Trophoblast cell (in vitro differentiated cells and primary cell): ENCODE measurements around the gene FHL2.

ENCODE experiments used
- DNase-seq, 2 donors: peaks; one replicate each; pipeline ENCODE4 v3.0.0-alpha.2; 2016
- H2AFZ ChIP-seq: 2 replicates; pipeline ENCODE4 v1.6.1; 2013; ENCODE audit warnings: low read length, moderate library complexity, mild to moderate bottlenecking; ENCODE audit not compliant: insufficient read depth, poor library complexity
- H2AK5ac ChIP-seq: 2 replicates; pipeline ENCODE4 v1.6.1; 2013; ENCODE audit warnings: mild to moderate bottlenecking, low read length
- H2BK120ac ChIP-seq: 2 replicates; pipeline ENCODE4 v1.6.1; 2013; ENCODE audit warnings: low read length, mild to moderate bottlenecking, moderate library complexity; ENCODE audit not compliant: insufficient read depth, poor library complexity
- H2BK12ac ChIP-seq: 2 replicates; pipeline ENCODE4 v1.6.1; 2013; ENCODE audit warnings: mild to moderate bottlenecking, low read length, moderate library complexity
- H2BK5ac ChIP-seq: 2 replicates; pipeline ENCODE4 v1.6.1; 2013; ENCODE audit warnings: low read length, low read depth, moderate library complexity, mild to moderate bottlenecking; ENCODE audit not compliant: poor library complexity
- H3K14ac ChIP-seq: 2 replicates; pipeline ENCODE4 v1.6.1; 2013; ENCODE audit warnings: mild to moderate bottlenecking, low read length
- H3K18ac ChIP-seq: 2 replicates; pipeline ENCODE4 v1.6.1; 2013; ENCODE audit warnings: mild to moderate bottlenecking, low read length
- H3K23ac ChIP-seq: 2 replicates; pipeline ENCODE4 v1.6.1; 2013; ENCODE audit warnings: low read length
- H3K27ac ChIP-seq: 2 replicates; pipeline ENCODE4 v1.5.1; 2013; ENCODE audit warnings: low read depth, mild to moderate bottlenecking, inconsistent platforms, low read length, moderate library complexity
- H3K27me3 ChIP-seq: 2 replicates; pipeline ENCODE4 v1.6.1; 2013; ENCODE audit warnings: inconsistent platforms, mild to moderate bottlenecking, low read length, moderate library complexity; ENCODE audit not compliant: insufficient read depth
- H3K36me3 ChIP-seq, 2 experiments: 1 replicate in 1 of 2; 2 replicates in 1 of 2; pipeline ENCODE4 v1.6.1; 2013; ENCODE audit warnings: low read length in 2 of 2, mild to moderate bottlenecking in 2 of 2, moderate library complexity in 1 of 2; ENCODE audit not compliant: insufficient read depth in 2 of 2, control insufficient read depth in 1 of 2
- H3K4ac ChIP-seq: 2 replicates; pipeline ENCODE4 v1.6.1; 2013; ENCODE audit warnings: low read depth, mild to moderate bottlenecking, low read length, moderate library complexity
- H3K4me1 ChIP-seq, 2 experiments: 1 replicate in 1 of 2; 2 replicates in 1 of 2; pipeline ENCODE4 v1.6.1; 2013; ENCODE audit warnings: low read length in 2 of 2, mild to moderate bottlenecking in 2 of 2, moderate library complexity in 1 of 2; ENCODE audit not compliant: insufficient read depth in 2 of 2, control insufficient read depth in 1 of 2
- H3K4me2 ChIP-seq: 2 replicates; pipeline ENCODE4 v1.6.1; 2013; ENCODE audit warnings: inconsistent platforms, mild to moderate bottlenecking, low read length, moderate library complexity
- H3K4me3 ChIP-seq: 2 replicates; pipeline ENCODE4 v1.5.1; 2013; ENCODE audit warnings: mild to moderate bottlenecking, low read depth, low read length, inconsistent platforms
- H3K79me1 ChIP-seq: one replicate; pipeline ENCODE4 v1.6.1; 2013; ENCODE audit warnings: low read length
- H3K79me2 ChIP-seq: 2 replicates; pipeline ENCODE4 v1.6.1; 2013; ENCODE audit warnings: low read length, mild to moderate bottlenecking; ENCODE audit not compliant: control insufficient read depth, insufficient read depth, poor library complexity
- H3K9ac ChIP-seq: 2 replicates; pipeline ENCODE4 v1.6.1; 2013; ENCODE audit warnings: mild to moderate bottlenecking, low read length
- H3K9me3 ChIP-seq: 2 replicates; pipeline ENCODE4 v1.6.1; 2013; ENCODE audit warnings: low read depth, mild to moderate bottlenecking, control low read depth, inconsistent platforms, low read length; ENCODE audit not compliant: insufficient read depth
- H4K12ac ChIP-seq: 2 replicates; pipeline ENCODE4 v1.6.1; 2013; ENCODE audit warnings: low read depth, mild to moderate bottlenecking, low read length, moderate library complexity
- H4K8ac ChIP-seq: 2 replicates; pipeline ENCODE4 v1.6.1; 2013; ENCODE audit warnings: low read depth, mild to moderate bottlenecking, low read length, moderate library complexity
- H4K91ac ChIP-seq: one replicate; pipeline ENCODE4 v1.6.1; 2013; ENCODE audit warnings: low read depth, mild to moderate bottlenecking, low read length, moderate library complexity
- WGBS: extraction: QIAGEN DNeasy Blood & Tissue Kit; methylation state at CpG from one replicate; pipeline ENCODE4 v1.1.7; 2013; ENCODE audit warnings: missing lambda C conversion rate; ENCODE audit not compliant: insufficient read length, insufficient coverage; ENCODE audit errors: extremely low coverage; 5-methylcytosine and 5-hydroxymethylcytosine counted together

Gene FHL2

GRCh38 chr2:105381101-105381668 is 17.7 kb downstream of the FHL2 start:
- no peak overlapping the region for H3K4ac ChIP-seq
- peaks cover 26 to 40% of the 10 kb centered on the region in 2 experiments for H3K36me3 ChIP-seq
- H4K12ac ChIP-seq = no peak overlapping the region
- peak overlapping the region; percentile 49 for H3K18ac ChIP-seq
- no peak overlapping the region for H2AK5ac ChIP-seq
- H3K27ac ChIP-seq = no peak overlapping the region
- H2AFZ ChIP-seq = no peak overlapping the region
- WGBS = no CpG with 5 or more reads among the region's 14 CpGs
- H3K79me2 ChIP-seq = no peaks in the 10 kb centered on the region
- H3K23ac ChIP-seq = no peak overlapping the region
- H2BK5ac ChIP-seq = no peak overlapping the region
- no peak overlapping the region for H3K4me3 ChIP-seq
- H3K79me1 ChIP-seq = no peaks in the 10 kb centered on the region
- H3K14ac ChIP-seq = no peak overlapping the region
- H3K9ac ChIP-seq = no peak overlapping the region
- H3K4me1 ChIP-seq = peaks cover 13 to 27% of the 10 kb centered on the region in 2 experiments
- no peak overlapping the region for H2BK12ac ChIP-seq
- no peak overlapping the region for H4K8ac ChIP-seq
- H3K27me3 ChIP-seq = no peaks in the 10 kb centered on the region
- no peak overlapping the region for H3K4me2 ChIP-seq
- DNase-seq = peak; percentile 71 to 90
- peak overlapping the region; percentile 15 for H2BK120ac ChIP-seq
- no peaks in the 10 kb centered on the region for H3K9me3 ChIP-seq
- H4K91ac ChIP-seq = no peak overlapping the region

GRCh38 chr2:105380432-105381100 is 18.3 kb downstream of the FHL2 start:
- Histone ChIP-seq H3K79me2 (no peaks in the 10 kb centered on the region), H2AK5ac (no peak overlapping the region), H4K12ac (no peak overlapping the region), H3K4me1 (peaks cover 13 to 31% of the 10 kb centered on the region in 2 experiments), H2AFZ (no peak overlapping the region), H3K23ac (no peak overlapping the region), H3K18ac (peak overlapping the region; percentile 49), H3K9me3 (no peaks in the 10 kb centered on the region), H3K14ac (no peak overlapping the region), H2BK120ac (peak overlapping the region; percentile 15), H3K79me1 (no peaks in the 10 kb centered on the region), H2BK5ac (no peak overlapping the region), H3K4ac (no peak overlapping the region), H4K91ac (no peak overlapping the region), H3K27me3 (no peaks in the 10 kb centered on the region), H4K8ac (no peak overlapping the region), H3K36me3 (peaks cover 20 to 38% of the 10 kb centered on the region in 2 experiments), H3K4me2 (no peak overlapping the region), H3K9ac (no peak overlapping the region), H3K27ac (no peak overlapping the region), H3K4me3 (no peak overlapping the region), H2BK12ac (no peak overlapping the region)
- peak; percentile 49 to 92 for DNase-seq
- WGBS = no CpG with 5 or more reads among the region's 9 CpGs

GRCh38 chr2:105379741-105380186 is 19.1 kb downstream of the FHL2 start:
- no CpG with 5 or more reads among the region's 7 CpGs for WGBS

GRCh38 chr2:105378921-105379383 is 19.9 kb downstream of the FHL2 start:
- Histone ChIP-seq H4K8ac (no peak overlapping the region), H4K12ac (no peak overlapping the region)

More at GRCh38 chr2:105379741-105380186, 19.1 kb downstream of the FHL2 start:
- H4K91ac ChIP-seq = no peak overlapping the region
- no peaks in the 10 kb centered on the region for H3K27me3 ChIP-seq
- no peaks in the 10 kb centered on the region for H3K79me1 ChIP-seq
- no peak overlapping the region for H2AFZ ChIP-seq
- no peak for DNase-seq
- H3K4me2 ChIP-seq = no peak overlapping the region
- no peak overlapping the region for H2BK120ac ChIP-seq
- H4K8ac ChIP-seq = no peak overlapping the region
- H3K14ac ChIP-seq = no peak overlapping the region
- H3K4me1 ChIP-seq = peaks cover 13 to 35% of the 10 kb centered on the region in 2 experiments
- no peak overlapping the region for H3K23ac ChIP-seq
- H2BK5ac ChIP-seq = no peak overlapping the region
- no peak overlapping the region for H3K18ac ChIP-seq
- no peak overlapping the region for H3K4me3 ChIP-seq
- no peaks in the 10 kb centered on the region for H3K79me2 ChIP-seq
- H3K9me3 ChIP-seq = no peaks in the 10 kb centered on the region
- H3K4ac ChIP-seq = peak overlapping the region; percentile 0
- H3K27ac ChIP-seq = peak overlapping the region; percentile 20
- H3K36me3 ChIP-seq = peaks cover 16 to 35% of the 10 kb centered on the region in 2 experiments
- no peak overlapping the region for H2AK5ac ChIP-seq
- peak overlapping the region; percentile 2 for H3K9ac ChIP-seq
- no peak overlapping the region for H4K12ac ChIP-seq
- H2BK12ac ChIP-seq = no peak overlapping the region

More at GRCh38 chr2:105378921-105379383, 19.9 kb downstream of the FHL2 start:
- no CpG with 5 or more reads among the region's 4 CpGs for WGBS
- Histone ChIP-seq H3K18ac (no peak overlapping the region), H3K36me3 (peaks cover 16 to 34% of the 10 kb centered on the region in 2 experiments), H2BK120ac (no peak overlapping the region), H2AK5ac (no peak overlapping the region), H3K4me1 (peaks cover 13 to 35% of the 10 kb centered on the region in 2 experiments), H3K9me3 (no peaks in the 10 kb centered on the region), H4K91ac (peak overlapping the region; percentile 8), H3K27me3 (no peaks in the 10 kb centered on the region), H2BK5ac (peak overlapping the region; percentile 25), H3K4ac (no peak overlapping the region), H3K4me3 (no peak overlapping the region), H3K79me2 (no peaks in the 10 kb centered on the region), H2BK12ac (no peak overlapping the region), H3K9ac (no peak overlapping the region), H3K14ac (no peak overlapping the region), H3K4me2 (no peak overlapping the region), H3K79me1 (no peaks in the 10 kb centered on the region), H3K23ac (no peak overlapping the region), H3K27ac (peak overlapping the region; percentile 57), H2AFZ (no peak overlapping the region)
- peak in 1 of 2 donors; percentile 37 for DNase-seq
